22Rv1 (cell line): ENCODE data around the gene MFSD2B.

ENCODE experiments used
- CTCF ChIP-seq: fragments of 450-650 bp; IDR thresholded peaks from 2 replicates; pipeline ENCODE4 v1.5.1; 2017; ENCODE audit warnings: mild to moderate bottlenecking
- ZFX ChIP-seq: fragments of 450-650 bp; IDR thresholded peaks from 2 replicates; pipeline ENCODE4 v1.6.1; 2017; ENCODE audit warnings: antibody characterized with exemption, borderline replicate concordance

GRCh38 chr2:23993736-23994269, 16.1 kb upstream of the MFSD2B start:
- TF ChIP-seq CTCF (no peak), ZFX (no peak)
